HK-2 (cell line): ENCODE data around the gene COA1.
"Not testable (repeated sequence)": the region's sequence is repeated elsewhere in the genome, so short reads cannot be mapped to it uniquely, and the experiment has no call there.

ENCODE experiments used
- DNase-seq: peaks from one replicate; pipeline ENCODE4 v3.0.0-alpha.2; 2018; ENCODE audit not compliant: unreplicated experiment

Gene COA1

DNA sequence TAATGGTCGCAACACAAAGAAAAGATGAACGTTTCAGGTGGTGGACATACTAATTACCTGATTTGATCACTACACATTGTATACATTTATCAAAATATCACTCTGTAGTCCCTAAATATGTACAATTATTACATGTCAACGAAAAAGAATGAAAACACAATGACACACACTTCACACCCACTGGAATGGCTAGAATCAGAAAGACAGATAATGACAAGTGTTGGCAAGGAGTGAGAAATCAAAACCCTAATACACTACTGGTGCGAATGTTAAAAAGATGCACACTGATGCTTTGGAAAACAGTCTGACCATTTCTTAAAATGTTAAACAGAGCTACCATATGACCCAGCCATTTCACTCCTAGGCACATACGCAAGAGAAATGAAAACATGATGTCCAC lies 2.3 kb downstream of the COA1 start:
- no peak for DNase-seq

- no peak for DNase-seq
These were observed 2.9 kb downstream of the COA1 start for GRCh38 chr7:43726466-43726865.

DNA sequence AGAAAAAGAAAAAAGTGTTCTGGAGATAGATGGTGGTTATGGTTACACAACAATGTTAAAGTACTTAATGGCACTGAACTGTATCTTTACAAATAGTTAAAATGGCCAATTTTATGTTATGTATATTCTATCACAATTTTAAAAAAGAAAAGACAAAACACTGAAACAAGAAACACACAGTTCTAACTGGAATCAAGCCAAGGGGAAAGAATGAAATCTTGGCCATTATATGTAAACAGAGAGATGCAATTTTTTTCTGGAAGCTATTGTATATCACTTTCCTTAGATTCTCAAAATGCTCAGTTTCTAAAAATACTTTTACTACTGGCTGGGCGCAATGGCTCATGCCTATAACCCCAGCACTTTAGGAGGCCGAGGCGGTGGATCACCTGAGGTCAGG lies 4.1 kb downstream of the COA1 start:
- no peak for DNase-seq

DNA sequence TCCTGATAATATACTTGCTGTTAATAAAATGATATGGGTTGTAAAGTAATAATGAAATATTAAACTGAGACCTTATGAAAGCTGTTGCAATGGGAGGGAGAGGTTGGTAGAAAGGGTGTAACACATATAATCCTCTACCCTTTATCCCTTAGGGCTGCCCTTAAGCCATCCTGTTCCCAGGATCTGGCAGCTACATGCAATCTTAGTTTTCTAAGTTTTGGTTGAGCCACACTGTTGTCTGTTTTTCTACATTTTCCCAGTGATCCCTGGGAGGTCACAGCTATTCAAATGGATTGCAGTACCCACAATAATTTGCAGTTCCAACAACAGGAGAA lies 6.3 kb downstream of the COA1 start:
- DNase-seq: no peak

GRCh38 chr7:43721193-43721806 lies 8.0 kb downstream of the COA1 start:
- DNase-seq: no peak

DNA sequence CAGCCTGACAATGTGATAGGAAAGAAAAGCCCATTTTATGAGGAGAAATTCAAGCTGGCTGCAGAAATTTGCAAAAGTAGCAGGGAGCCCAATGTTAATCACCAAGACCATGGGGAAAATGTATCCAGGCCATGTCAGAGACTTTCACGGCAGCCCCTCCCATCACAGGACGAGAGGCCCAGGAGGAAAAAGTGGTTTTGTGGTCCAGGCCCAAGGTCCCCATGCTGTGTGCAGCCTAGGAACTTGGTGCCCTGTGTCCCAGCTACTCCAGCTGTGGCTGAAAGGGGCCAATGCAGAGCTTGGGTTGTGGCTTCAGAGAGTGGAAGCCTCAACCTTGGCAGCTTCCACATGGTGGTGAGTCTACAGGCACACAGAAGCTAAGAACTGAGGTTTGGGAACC lies 12.7 kb downstream of the COA1 start:
- no peak for DNase-seq

DNA sequence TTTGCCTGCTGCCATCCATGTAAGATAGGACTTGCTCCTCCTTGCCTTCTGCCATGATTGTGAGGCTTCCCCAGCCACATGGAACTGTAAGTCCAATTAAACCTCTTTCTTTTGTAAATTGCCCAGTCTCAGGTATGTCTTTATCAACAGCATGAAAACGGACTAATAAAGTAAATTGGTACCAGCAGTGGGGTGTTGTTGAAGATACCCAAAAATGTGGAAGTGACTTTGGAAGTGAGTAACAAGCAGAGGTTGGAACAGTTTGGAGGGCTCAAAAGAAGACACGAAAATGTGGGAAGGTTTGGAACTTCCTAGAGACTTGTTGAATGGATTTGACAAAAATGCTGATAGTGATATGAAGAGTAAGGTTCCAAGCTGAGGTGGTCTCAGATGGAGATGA lies 13.4 kb downstream of the COA1 start:
- DNase-seq: not testable (repeated sequence)

- no peak for DNase-seq
These were observed 17.8 kb downstream of the COA1 start for GRCh38 chr7:43711503-43711902.

DNA sequence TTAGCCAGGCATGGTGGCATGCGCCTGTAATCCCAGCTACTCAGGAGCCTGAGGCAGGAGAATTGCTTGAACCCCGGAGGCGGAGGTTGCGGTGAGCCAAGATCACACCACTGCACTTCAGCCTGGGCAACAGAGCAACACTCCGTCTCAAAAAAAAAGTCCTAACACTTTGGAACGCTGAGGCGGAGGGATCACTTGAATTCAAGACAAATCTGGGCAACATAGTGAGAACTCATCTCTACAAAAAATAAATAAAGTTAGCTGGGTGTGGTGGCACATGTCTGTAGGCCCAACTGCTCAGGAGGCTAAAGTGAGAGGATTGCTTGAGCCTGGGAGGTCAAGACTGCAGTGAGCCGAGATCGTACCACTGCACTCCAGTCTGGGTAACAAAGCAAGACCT lies 21.3 kb downstream of the COA1 start:
- DNase-seq: not testable (repeated sequence)

DNA sequence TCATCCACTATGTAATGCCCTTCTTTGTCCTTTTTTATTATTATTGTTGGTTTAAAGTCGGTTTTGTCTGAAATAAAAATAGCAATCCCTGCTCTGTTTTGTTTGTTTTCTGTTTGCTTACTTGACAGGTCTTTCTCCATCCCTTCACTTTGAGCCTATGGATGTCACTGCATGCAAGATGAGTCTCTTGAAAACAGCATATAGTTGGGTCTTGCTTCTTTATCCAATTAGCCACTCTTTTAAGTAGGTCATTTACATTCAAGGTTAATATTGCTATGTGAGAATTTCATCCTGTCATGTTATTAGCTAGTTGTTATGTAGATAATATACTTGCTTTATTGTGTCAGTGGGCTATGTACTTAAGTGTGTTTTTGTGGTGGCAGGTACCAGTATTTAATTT lies 25.8 kb downstream of the COA1 start:
- DNase-seq: no peak

GRCh38 chr7:43702974-43703373 lies 26.3 kb downstream of the COA1 start:
- DNase-seq: no peak

DNA sequence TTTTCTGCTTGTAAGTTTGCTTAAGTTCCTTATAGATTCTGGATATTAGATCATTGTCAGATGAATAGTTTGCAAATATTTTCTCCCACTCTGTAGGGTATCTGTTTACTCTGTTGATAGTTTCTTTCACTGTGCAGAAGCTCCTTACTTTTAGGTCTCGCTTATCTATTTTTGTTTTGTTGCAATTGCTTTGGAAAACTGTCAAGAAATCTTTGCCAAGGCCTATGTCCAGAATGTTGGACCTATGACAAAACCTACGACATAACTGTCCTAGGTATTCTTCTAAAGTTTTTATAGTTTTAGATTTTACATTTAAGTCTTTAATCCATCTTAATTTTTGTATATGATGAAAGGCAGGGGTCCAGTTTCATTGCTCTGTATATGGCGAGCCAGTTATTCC lies 27.4 kb downstream of the COA1 start:
- no peak for DNase-seq

- DNase-seq: no peak
These were observed 27.8 kb downstream of the COA1 start for GRCh38 chr7:43701500-43701854.

- no peak for DNase-seq
These were observed 28.4 kb downstream of the COA1 start for GRCh38 chr7:43700646-43701499.

DNA sequence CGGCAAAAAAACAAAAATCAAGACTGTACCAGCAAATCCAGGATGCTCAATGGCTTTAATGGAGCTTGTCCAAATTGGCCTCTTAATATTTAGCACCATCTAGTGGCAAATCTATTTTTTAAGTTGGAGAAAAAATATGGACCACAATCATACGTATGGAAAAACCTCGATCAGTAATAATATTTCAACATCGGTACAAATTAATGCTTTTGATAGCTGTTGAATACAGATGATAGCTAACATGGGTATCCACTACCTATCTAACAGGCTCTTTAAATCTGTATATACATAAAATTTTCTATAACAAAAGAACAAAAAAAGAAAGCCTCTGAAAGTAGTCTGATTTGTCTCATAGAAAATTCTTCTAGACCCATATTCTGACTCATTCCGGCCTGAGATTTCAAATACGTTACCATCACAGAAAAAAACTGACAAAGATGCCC lies 29.2 kb downstream of the COA1 start:
- DNase-seq: no peak

DNA sequence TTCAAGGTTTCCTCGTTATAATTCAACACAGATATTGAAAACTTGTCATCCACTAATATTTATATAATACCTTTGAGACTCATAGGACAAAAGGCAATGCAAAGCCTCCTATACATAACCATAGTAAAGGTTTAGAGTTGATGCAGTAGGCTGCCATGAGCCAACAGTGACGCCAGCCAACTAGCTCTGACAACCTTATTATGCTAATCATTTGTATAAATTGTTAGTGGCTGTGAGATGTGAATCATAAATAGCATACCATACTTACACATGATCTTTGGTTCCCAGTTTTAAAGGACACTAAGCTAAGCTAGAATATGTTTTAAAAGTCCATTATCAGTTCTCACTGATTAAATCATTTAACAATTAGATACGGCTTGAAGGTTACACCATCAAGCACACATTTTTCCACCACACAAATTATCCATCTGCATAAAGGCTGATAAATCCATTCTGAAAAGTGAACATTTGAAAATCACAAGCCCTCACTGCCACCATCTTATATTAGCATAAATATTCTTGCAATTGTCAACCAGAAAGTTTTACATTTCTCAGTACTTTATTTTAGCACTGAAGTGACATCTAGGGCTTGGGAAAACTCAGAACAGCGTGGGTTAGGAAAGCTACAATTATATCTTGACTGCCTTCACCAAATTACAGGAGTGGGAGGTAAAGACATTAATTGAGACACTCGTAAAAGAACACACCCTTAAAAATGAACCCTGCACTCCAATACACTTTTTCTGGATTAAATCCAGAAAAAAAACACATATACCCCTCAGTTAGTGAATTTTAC lies 30.7 kb downstream of the COA1 start:
- DNase-seq: no peak

DNA sequence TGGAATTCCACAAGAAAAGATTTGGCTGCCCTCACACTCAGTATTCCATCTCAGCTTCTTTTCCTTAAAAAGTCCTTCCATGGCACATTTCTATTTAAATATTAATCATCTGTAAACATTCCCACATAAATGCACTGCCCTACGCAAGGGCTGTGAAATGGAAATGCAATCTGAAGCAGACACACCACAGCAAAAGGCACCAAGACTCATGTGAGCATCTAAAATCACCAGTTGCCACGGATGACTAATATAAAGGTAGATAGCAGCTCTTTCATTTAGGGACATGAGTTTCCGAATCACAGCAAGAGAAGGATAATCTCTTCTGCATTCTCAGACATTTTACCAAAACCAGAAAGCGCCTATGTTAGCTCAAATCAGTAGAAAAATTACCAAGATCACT lies 31.6 kb downstream of the COA1 start:
- DNase-seq: no peak

DNA sequence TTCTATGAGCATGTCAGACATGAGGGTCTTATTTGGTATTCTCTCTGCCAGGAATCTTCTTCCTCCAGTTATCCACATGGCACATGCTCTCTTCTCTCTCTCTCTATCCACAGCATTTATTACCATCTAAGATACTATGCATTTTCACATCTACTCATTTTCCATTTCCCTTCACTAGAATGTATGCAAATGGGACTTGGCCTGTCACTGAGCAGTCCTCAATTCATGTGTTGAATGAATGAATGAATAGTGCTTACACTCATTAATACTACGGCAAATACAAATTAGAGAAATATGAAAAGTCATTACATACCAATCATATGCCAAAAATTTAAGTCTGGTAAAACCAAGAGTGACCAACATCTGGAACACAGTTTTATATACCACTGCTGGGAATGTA lies 34.0 kb downstream of the COA1 start:
- DNase-seq: no peak

GRCh38 chr7:43694399-43694748 lies 34.9 kb downstream of the COA1 start:
- no peak for DNase-seq

DNA sequence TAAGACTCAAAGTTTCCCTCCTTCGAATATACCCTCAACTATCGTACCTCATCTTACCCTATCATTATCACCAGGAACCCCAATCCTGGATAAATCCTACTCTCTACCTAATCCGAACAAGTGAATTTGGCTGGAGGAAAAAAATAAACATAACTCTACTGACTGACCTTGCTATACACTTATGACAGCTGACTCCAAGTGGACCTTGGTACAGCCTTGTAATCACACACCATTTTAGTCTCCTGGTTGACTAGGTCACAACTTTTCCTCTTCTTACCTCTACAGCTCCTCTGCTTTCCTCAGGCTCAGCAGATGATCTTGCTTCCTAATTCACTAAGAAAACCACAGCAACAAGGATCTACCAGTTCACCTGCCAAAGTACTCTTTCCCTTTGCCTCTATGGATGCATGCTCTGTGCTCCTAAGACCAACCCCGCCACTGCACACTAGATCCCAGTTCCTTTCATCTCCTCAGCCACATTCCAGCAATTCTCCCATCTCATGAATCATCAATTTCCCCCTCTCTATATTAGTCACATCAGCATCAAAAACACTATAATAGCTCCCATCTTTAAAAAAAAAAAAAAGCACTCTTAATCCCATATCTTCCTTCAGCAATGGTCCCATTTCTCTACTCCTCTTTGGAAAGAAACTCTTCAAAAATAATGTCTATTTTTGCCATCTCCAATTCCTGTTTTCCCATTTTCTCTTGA lies 35.5 kb downstream of the COA1 start:
- peak; percentile 24 for DNase-seq

DNA sequence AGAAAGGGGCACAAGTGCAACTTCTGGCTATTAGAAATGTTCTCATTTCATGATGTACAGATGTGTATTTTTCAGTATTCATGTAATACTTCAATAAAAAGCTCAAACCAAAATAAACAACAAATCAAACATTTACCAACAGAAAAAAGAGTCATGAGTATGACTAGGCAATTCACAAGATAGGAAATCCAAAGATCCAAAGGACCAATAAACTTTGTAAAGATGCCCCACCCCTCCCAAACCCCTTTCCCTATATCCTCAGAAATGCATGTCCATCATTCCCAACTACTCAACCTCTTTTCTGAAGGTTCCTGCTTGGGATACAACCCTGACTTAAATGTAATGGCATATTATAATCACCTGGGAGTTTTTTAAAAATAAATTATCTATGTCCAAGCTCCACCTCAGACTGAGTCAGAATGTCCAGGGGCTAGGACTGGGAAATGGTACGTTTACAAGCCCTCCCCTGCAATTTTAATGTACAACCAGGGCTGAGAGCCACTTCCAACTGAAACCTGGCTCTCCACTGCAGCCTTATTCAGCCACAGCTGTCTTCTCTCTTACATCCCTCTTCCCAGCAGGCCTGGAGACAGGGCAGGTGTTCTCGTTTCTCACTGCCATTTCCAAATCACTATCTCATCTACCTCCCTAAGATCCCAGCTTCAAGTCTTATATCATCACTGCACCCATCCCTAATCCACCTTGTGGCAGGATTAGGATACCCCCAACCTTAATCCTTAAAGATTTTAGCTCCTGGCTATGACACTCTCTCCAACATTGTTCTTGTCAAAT lies 36.5 kb downstream of the COA1 start:
- no peak for DNase-seq

DNA sequence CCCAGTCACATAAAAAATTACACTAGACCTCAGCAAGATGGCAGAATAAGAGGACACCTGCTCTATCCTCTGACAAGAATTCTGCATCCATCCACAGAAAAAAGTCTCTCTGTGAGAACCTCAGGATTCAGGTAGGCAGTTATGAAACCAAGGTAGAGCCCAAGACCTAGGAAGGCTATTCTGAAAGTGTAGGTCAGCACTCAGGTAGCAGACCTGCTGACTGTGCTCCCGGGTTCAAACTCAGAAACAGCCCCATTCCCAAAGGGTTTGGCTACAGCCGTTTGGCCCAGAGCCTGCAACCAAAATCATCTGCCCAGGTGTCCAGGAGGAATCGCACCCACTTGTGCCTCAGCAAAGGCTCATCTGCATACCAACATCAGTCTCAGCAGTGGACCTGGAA lies 37.7 kb downstream of the COA1 start:
- DNase-seq: no peak
